NK-92 (cell line): ENCODE data around the gene UBE2F.
"Not testable (repeated sequence)": the region's sequence is repeated elsewhere in the genome, so short reads cannot be mapped to it uniquely, and the experiment has no call there.

ENCODE experiments used
- DNase-seq: peaks from one replicate; lab custom pipeline; 2025; ENCODE audit not compliant: unreplicated experiment; lab: John Stamatoyannopoulos, UW

The UBE2F gene

GRCh38 chr2:237977380-237977779, 10.6 kb downstream of the UBE2F start:
- no peak for DNase-seq

GRCh38 chr2:237978058-237978712, 11.4 kb downstream of the UBE2F start:
- DNase-seq, result no peak

- DNase-seq, result no peak
Measured at GRCh38 chr2:237979331-237979730, 12.5 kb downstream of the UBE2F start.

GRCh38 chr2:237980087-237980486, 13.3 kb downstream of the UBE2F start:
- DNase-seq, result no peak

- DNase-seq, result no peak
Measured at GRCh38 chr2:237980751-237981150, 13.9 kb downstream of the UBE2F start.

GRCh38 chr2:237981621-237982020, 14.8 kb downstream of the UBE2F start:
- DNase-seq, result not testable (repeated sequence)

GRCh38 chr2:237982039-237982725, 15.4 kb downstream of the UBE2F start:
- no peak for DNase-seq

- DNase-seq, result no peak
Measured at GRCh38 chr2:237983922-237984321, 17.1 kb downstream of the UBE2F start.

- DNase-seq, result no peak
Measured at GRCh38 chr2:237987268-237987667, 20.5 kb downstream of the UBE2F start.

GRCh38 chr2:237993701-237994100, 26.9 kb downstream of the UBE2F start:
- DNase-seq, result no peak

- DNase-seq, result no peak
Measured at GRCh38 chr2:237995036-237995435, 28.2 kb downstream of the UBE2F start.

GRCh38 chr2:237996021-237996593, 29.3 kb downstream of the UBE2F start:
- no peak for DNase-seq

GRCh38 chr2:237997521-237997920, 30.7 kb downstream of the UBE2F start:
- no peak for DNase-seq

- no peak for DNase-seq
Measured at GRCh38 chr2:237998530-237998929, 31.7 kb downstream of the UBE2F start.

GRCh38 chr2:238003234-238004031, 36.6 kb downstream of the UBE2F start:
- DNase-seq, result no peak

- DNase-seq, result no peak
Measured at GRCh38 chr2:238004077-238004830, 37.4 kb downstream of the UBE2F start.

GRCh38 chr2:238005528-238005927, 38.7 kb downstream of the UBE2F start:
- DNase-seq, result no peak

- DNase-seq, result no peak
Measured at GRCh38 chr2:238006510-238006909, 39.7 kb downstream of the UBE2F start.

- DNase-seq, result no peak
Measured at GRCh38 chr2:238007924-238008323, 41.1 kb downstream of the UBE2F start.

- DNase-seq, result no peak
Measured at GRCh38 chr2:238009563-238009962, 42.7 kb downstream of the UBE2F start.

- DNase-seq, result no peak
Measured at GRCh38 chr2:238010572-238010971, 43.8 kb downstream of the UBE2F start.
